NCI-H128 (cell line): ENCODE results near the gene CLPTM1.
"Not testable (repeated sequence)": the region's sequence is repeated elsewhere in the genome, so short reads cannot be mapped to it uniquely, and the experiment has no call there.

Source experiments
- DNase-seq: peaks from one replicate; lab custom pipeline; 2025; ENCODE audit not compliant: unreplicated experiment; lab: John Stamatoyannopoulos, UW

Gene CLPTM1, protein sequence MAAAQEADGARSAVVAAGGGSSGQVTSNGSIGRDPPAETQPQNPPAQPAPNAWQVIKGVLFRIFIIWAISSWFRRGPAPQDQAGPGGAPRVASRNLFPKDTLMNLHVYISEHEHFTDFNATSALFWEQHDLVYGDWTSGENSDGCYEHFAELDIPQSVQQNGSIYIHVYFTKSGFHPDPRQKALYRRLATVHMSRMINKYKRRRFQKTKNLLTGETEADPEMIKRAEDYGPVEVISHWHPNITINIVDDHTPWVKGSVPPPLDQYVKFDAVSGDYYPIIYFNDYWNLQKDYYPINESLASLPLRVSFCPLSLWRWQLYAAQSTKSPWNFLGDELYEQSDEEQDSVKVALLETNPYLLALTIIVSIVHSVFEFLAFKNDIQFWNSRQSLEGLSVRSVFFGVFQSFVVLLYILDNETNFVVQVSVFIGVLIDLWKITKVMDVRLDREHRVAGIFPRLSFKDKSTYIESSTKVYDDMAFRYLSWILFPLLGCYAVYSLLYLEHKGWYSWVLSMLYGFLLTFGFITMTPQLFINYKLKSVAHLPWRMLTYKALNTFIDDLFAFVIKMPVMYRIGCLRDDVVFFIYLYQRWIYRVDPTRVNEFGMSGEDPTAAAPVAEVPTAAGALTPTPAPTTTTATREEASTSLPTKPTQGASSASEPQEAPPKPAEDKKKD

DNA sequence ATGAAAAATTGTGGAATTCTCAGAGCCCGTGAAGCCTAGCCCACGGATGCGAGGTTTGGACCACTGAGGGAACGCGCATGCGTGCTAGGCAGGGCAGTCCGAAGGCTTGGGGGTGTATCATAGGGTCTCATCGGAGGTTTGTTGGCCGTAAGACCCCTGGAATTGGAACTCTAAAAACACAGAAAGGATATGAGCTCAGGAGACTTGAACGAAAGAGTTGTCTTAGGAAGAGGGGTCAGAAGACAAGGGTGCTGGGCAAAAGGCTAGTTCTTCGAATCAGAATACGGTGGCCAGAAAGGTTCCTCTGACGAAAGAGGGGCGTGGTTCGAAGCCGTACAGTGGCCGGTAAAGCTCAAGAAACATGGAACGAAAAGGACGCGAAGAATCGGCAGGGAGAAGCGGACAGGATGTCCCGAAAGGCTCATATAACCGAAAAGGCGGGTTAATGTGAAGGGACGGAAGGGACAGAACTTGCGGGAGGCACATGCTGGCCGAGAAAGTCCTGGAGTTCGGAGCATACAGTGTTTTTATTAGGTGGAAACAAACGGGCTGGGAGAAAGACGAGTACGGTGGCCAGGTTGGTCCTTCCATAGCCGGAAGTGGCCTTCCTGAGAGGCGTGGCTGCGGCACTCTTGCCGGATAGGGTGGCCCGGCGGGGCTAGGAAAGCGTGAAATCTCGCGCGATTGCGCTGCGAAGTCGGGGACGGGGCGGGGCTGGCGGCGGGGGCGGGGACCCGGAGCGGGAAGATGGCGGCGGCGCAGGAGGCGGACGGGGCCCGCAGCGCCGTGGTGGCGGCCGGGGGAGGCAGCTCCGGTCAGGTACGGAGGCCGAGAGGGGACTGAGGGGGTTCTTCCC is at the start of gene CLPTM1:
TSS of gene CLPTM1 (plus strand) at position 732 of the 856 bp plus-strand sequence. CDS start at position 748, 16 bp downstream.
- peak; percentile 91 for DNase-seq

DNA sequence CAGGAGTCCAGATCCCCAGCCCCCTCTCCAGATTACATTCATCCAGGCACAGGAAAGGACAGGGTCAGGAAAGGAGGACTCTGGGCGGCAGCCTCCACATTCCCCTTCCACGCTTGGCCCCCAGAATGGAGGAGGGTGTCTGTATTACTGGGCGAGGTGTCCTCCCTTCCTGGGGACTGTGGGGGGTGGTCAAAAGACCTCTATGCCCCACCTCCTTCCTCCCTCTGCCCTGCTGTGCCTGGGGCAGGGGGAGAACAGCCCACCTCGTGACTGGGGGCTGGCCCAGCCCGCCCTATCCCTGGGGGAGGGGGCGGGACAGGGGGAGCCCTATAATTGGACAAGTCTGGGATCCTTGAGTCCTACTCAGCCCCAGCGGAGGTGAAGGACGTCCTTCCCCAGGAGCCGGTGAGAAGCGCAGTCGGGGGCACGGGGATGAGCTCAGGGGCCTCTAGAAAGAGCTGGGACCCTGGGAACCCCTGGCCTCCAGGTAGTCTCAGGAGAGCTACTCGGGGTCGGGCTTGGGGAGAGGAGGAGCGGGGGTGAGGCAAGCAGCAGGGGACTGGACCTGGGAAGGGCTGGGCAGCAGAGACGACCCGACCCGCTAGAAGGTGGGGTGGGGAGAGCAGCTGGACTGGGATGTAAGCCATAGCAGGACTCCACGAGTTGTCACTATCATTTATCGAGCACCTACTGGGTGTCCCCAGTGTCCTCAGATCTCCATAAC is 49.6 kb upstream of the CLPTM1 start, which contains the start of gene APOE:
TSS of gene APOE (plus strand) at position 360 of the 724 bp plus-strand sequence. CDS start 829 bp downstream, outside the sequence.
- no peak for DNase-seq

GRCh38 chr19:44907613-44908012 is 47.6 kb upstream of the CLPTM1 start:
- DNase-seq = no peak

GRCh38 chr19:44908074-44908835 is 46.9 kb upstream of the CLPTM1 start:
- no peak for DNase-seq

DNA sequence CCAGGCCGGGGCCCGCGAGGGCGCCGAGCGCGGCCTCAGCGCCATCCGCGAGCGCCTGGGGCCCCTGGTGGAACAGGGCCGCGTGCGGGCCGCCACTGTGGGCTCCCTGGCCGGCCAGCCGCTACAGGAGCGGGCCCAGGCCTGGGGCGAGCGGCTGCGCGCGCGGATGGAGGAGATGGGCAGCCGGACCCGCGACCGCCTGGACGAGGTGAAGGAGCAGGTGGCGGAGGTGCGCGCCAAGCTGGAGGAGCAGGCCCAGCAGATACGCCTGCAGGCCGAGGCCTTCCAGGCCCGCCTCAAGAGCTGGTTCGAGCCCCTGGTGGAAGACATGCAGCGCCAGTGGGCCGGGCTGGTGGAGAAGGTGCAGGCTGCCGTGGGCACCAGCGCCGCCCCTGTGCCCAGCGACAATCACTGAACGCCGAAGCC is 46.3 kb upstream of the CLPTM1 start:
- DNase-seq = no peak

DNA sequence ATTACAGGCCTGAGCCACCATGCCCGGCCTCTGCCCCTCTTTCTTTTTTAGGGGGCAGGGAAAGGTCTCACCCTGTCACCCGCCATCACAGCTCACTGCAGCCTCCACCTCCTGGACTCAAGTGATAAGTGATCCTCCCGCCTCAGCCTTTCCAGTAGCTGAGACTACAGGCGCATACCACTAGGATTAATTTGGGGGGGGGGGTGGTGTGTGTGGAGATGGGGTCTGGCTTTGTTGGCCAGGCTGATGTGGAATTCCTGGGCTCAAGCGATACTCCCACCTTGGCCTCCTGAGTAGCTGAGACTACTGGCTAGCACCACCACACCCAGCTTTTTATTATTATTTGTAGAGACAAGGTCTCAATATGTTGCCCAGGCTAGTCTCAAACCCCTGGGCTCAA is 45.4 kb upstream of the CLPTM1 start:
- DNase-seq = no peak

DNA sequence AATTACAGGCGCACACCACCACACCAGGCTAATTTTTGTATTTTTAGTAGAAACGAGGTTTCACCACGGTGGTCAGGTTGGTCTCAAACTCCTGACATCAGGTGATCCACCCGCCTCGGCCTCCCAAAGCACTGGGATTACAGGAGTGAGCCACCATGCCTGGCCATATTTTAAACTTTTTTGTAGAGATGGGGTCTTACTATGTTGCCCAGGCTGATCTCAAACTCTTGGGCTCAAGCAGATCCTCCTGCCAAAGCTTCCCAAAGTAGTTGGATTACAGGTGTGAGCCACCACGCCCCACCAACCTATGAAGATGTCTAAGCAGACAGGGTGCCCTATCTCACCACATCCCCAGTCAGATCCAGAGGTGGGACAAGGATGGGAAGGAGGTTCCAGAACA is 43.3 kb upstream of the CLPTM1 start:
- DNase-seq = not testable (repeated sequence)

GRCh38 chr19:44912854-44913253 is 42.3 kb upstream of the CLPTM1 start:
- DNase-seq = no peak

DNA sequence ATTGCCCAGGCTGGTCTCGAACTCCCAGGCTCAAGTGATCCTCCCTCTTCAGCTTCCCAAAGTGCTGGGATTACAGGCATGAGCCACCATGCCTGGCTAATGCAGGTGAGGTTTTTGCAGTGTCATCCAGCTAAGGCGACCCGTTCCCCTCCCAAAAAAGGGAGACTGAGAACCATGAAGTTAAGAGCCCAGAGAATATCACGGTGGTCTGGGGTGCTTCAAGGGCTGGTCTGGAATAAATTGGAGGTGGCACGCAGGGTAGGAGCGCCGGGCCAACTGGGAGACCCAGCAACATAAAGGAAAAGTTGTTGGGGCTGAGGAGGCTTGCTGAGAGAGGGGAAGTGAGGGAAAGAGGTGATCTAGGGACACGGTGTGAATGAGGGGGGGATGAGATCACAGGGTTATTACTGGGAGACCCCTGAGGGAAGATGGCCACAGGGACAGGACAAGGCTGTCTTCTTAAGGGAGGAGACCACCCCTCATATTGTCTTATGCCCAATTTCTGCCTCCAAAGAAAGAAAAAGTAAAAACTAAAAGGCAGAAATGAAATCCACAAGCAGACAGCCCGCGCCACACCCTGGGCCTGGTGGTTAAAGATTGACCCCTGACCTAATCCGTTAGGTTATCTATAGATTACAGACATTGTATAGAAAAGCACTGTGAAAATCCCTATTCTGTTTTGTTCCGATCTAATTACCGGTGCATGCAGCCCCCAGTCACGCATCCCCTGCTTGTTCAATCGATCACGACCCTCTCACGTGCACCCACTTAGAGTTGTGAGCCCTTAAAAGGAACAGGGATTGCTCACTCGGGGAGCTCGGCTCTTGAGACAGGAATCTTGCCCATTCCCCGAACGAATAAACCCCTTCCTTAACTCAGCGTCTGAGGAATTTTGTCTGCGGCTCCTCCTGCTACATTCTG is 41.4 kb upstream of the CLPTM1 start:
- not testable (repeated sequence) for DNase-seq

DNA sequence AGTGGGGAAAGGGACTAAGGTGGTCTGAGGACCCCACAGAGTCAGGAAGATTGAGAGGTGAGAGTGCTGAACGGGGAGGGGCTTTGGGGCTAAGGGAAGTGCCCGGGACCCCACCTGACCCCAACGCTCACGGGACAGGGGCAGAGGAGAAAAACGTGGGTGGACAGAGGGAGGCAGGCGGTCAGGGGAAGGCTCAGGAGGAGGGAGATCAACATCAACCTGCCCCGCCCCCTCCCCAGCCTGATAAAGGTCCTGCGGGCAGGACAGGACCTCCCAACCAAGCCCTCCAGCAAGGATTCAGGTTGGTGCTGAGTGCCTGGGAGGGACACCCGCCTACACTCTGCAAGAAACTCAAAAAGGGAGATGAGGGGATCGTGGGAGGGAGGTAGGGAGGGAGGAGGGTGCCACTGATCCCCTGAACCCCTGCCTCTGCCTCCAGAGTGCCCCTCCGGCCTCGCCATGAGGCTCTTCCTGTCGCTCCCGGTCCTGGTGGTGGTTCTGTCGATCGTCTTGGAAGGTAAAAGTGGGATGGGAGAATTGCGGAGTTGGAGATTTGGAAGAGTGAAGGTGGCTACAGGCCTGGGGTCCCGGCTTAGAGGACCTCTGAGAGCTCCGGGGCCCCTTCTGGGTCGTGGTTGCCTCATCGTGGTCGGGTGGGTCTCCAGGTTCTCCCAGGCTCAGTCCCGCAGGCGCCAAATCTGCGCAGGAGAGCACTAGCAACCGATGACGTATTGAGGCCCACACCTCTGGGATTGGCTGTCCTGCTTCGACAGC is 40.6 kb upstream of the CLPTM1 start, which contains the start of gene APOC1:
TSS of gene APOC1 (plus strand) at position 176 of the 774 bp plus-strand sequence. CDS start at position 460, 284 bp downstream.
- DNase-seq = peak; percentile 62

DNA sequence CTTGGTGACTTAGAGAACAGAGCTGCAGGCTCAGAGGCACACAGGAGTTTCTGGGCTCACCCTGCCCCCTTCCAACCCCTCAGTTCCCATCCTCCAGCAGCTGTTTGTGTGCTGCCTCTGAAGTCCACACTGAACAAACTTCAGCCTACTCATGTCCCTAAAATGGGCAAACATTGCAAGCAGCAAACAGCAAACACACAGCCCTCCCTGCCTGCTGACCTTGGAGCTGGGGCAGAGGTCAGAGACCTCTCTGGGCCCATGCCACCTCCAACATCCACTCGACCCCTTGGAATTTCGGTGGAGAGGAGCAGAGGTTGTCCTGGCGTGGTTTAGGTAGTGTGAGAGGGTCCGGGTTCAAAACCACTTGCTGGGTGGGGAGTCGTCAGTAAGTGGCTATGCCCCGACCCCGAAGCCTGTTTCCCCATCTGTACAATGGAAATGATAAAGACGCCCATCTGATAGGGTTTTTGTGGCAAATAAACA is 30.9 kb upstream of the CLPTM1 start:
- no peak for DNase-seq

GRCh38 chr19:44925114-44925891 is 29.9 kb upstream of the CLPTM1 start:
- no peak for DNase-seq

GRCh38 chr19:44926245-44927077 is 28.7 kb upstream of the CLPTM1 start:
- DNase-seq = not testable (repeated sequence)

DNA sequence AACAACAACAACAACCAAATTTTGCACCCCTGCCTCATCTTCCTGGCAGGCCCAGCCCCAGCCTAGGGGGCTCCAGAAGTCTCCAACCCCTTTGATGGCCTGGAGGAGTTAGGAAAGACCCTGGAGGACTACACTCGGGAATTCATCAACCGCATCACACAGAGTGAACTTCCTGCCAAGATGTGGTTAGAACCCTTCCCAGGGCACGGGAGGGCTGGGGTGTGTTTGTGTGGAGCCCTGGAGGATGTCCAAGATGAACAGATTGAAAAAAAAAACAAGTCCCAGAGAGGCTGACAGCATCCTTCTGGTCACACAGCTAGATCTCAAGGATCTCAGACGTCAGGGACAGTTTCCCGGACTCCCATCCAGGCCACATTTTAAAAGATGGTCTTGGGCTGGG is 27.4 kb upstream of the CLPTM1 start:
- DNase-seq = no peak

DNA sequence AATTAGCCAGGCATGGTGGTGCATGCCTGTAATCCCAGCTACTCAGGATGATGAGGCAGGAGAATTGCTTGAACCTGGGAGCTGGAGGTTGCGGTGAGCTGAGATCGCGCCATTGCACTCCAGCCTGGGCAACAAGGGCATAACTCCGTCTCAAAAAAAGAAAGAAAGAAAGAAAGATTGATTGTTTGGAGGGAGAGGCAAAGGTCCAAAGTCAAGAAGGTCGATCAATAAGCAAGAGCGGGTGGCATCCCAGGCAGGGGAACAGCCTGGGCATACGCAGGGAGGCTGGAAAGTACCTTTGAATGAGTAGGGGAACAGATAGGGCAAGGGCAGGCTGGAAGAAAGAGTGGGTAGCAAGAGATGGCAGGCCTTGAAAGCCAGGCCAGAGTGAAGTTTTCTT is 25.1 kb upstream of the CLPTM1 start:
- no peak for DNase-seq

- no peak for DNase-seq
These were observed 23.6 kb upstream of the CLPTM1 start for GRCh38 chr19:44931541-44931940.
